ENCODE measurements around the gene TRIML2.

TRIML2 gene, protein sequence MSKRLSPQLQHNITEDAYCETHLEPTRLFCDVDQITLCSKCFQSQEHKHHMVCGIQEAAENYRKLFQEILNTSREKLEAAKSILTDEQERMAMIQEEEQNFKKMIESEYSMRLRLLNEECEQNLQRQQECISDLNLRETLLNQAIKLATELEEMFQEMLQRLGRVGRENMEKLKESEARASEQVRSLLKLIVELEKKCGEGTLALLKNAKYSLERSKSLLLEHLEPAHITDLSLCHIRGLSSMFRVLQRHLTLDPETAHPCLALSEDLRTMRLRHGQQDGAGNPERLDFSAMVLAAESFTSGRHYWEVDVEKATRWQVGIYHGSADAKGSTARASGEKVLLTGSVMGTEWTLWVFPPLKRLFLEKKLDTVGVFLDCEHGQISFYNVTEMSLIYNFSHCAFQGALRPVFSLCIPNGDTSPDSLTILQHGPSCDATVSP

DNA sequence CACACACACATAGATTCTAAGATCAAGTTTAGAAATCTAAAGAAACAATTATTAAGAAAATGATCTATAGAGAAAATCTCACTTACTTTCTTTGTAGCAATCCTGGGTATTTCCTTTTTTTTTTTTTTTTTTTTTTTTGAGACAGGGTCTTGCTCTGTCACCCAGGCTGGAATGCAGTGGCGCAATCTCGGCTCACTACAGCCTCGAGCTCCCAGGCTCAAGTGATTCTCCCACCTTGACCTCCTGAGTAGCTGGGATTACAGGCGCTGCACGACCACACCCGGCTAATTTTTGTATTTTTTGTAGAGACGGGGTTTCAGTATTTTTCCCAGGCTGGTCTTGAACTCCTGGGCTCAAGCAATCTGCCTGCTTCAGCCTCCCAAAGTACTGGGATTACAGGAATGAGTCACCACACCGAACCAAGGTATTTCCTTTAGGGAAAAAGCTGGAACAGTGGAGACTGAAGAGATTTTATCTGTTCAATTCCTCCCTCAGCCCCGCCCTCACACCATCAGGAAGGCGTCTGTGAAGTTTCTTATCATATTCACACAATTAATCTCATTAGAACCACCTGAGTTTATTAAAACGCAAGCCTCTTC, at the start of gene TRIML2:
TRIML2 (minus strand) TSS at position 447 of the 599 bp plus-strand sequence. CDS start 4,235 bp downstream, outside the sequence.
- DNase-seq, result no peak

DNA sequence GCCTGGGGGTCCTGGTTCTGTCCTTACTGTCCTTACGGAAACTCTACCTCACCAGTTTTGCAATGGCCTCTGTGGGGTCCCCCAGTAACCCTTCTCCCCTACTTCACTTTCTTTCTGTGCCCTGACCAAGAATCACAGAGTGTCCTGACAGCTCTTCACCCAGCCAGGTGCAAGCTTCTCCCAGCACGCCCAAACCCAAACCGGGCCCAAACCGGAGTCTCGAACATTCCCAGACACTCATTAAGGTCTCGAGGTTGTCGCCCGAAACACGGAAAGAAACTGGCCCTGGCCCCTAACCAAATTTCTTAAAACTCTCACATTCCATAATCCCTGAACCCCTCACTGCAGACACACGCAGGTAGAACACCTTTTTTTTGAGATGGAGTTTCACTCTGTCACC, 48.9 kb upstream of the TRIML2 start:
- DNase-seq, result no peak

DNA sequence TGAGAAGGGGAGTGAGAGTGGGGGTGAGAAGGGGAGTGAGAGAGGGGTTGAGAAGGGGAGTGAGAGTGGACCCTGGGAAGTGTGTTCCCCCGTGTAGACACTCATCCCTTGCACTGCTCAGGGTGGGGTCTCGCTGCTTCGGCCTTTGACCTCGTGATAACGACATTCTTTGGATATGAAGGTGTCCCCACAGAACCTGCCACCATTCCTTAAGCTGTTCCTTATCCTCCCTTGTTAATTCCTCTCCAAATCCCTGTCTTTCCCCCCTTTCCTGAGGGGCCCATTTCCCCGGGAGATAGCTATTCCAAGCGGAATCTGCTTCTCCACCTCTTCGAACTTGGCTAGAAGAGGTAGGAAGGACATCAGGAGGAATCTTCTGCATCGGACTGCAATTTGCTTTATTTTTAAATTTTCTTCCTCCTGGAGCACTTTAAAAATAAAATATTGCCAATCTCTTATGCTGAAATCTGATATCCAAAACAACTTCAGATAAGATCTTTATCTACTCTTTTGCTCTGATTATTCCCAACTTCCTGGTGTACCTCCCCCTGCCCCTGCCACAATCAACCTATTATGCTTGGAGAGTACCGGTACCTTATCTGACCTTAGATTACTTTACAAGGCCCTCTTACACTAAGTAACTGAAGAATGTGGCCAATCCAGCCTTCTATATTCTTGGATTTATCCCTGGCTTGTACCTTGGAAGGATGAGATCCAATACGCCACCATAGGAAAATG, 45.4 kb upstream of the TRIML2 start:
- no peak for DNase-seq

DNA sequence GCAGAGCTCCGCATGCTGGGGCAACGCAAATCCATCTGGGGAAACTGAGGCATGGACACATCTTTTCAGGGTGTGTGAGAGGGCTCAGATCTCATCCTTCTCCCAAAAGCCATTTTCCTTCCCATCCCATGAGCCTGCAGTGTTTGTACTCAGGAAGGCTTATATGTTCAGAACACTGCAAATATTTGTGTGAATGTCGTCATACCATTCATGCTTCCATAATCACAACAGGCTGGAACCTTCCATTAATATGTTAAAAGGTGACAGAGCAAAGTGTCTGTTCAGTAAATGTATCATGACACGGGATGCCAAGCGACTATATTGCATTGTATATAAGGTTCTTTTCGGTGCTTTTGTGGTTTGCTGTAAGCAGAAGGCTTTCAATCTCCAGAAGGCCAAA, 38.4 kb upstream of the TRIML2 start:
- no peak for DNase-seq

DNA sequence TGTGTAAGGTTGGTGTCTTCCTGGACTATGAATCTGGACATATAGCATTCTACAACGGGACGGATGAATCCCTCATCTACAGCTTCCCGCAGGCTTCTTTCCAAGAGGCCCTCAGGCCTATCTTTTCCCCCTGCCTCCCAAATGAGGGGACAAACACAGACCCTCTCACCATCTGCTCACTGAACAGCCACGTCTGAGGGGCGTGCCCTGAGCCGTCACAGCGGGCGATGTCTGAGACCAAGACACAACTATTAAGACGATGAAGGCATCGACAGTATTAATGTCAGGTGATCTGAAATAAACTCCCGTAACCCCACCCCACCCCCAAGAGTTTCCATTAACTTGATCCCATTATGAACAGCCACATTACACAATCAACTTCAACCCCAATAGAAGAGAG, 37.8 kb upstream of the TRIML2 start:
- no peak for DNase-seq

DNA sequence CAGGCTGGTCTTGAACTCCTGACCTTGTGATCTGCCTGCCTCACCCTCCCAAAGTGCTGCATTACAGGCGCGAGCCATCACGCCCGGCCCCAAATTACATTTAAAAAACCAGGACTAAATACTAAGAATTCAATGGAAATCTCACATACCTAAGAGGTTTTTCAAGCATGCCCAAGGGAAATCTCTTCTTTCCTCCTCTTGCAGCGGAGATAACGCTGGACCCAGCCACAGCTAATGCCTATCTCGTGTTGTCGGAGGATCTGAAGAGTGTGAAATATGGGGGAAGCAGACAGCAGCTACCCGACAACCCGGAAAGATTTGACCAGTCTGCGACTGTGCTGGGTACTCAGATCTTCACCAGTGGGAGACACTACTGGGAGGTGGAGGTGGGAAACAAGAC, 37.2 kb upstream of the TRIML2 start:
- DNase-seq, result no peak

DNA sequence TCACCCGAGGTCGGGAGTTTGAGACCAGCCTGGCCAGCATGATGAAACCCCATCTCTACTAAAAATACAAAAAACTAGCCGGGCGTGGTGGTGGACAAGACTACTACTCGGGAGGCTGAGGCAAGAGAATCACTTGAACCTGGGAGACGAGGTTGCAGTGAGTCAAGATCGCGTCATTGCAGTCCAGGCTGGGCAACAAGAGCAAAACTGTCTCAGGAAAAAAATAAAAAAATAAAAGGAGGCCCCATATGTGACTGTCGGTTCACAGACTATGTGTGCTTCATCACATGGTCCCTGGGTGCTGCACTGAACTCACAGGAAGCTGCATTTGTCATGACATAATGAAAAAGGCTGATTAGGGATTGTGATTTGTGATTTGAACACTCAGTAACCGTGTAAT, 36.2 kb upstream of the TRIML2 start:
- no peak for DNase-seq

DNA sequence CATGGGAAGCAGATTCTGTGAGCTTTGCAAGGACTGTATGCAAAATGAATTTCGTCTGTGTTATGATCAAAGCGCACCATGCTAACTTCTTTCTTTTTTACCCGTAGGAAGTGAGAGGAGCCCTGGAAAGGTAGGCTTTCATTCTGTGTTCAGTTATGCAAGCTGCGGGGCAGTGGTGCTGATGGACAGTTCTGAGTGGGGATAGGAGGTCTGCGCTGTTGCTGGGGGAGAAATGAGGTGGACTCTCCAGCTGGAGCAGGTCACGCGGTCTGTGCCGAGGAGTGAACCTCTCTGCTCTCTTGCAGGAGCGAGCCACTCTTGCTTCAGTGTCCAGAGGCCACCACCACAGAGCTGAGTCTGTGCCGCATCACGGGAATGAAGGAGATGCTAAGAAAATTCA, 34.3 kb upstream of the TRIML2 start:
- DNase-seq, result no peak

DNA sequence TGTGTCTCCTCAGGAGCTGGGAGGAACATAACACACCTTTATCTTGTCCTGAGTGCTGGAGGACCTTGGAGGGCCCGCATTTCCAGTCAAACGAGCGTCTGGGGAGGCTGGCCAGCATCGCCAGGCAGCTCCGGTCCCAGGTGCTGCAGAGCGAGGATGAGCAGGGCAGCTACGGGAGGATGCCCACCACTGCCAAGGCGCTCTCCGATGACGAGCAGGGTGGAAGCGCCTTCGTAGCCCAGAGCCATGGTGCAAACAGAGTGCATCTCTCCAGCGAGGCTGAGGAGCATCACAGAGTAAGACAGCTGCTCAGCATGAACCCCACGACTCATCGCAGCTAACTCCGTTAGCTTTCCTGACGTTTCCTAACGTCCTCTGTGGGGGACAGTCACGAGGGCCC, 30.3 kb upstream of the TRIML2 start:
- DNase-seq, result no peak

DNA sequence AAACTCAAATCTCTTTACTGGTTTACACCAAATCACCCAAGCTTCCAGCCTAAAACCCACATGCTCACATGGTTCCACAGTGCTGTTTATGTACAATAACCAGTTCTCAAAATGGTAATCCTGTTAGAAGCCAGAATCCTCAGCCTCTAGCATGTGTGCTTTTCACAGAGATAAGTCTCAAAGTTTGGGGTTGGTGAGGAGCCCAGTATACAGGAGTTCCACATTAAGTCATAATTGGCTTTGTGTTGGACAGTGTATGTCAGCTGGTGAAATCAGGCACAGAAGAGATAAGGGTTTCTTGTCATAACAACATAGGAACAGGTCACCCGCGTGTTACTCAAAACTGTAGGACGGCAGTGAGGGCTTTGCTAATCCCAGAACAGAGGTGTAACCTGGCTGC, 29.7 kb upstream of the TRIML2 start, which contains the start of gene TRIML1:
TRIML1 (plus strand) TSS at position 301 of the 400 bp plus-strand sequence. CDS start 118 bp downstream, outside the sequence.
- DNase-seq, result no peak

DNA sequence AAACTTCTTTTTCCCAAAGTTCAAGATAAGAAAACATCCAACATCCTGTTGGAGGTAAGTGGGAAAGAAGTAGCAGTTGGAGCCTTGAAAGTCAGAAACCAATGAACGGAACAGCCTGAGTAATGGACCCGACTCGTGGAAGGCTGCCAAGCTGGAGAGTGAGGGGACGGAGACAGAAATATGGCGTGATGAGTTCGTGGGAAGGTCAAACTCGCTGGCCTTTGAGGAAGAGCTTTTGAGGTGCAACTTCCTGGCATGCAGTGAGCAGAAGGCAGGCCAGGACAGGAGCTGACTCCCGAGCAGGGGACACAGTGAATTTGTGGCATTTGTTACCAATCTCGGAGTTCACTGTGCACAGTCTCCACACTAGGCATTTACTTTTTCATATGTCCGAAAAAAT, 28.8 kb upstream of the TRIML2 start:
- DNase-seq, result no peak

DNA sequence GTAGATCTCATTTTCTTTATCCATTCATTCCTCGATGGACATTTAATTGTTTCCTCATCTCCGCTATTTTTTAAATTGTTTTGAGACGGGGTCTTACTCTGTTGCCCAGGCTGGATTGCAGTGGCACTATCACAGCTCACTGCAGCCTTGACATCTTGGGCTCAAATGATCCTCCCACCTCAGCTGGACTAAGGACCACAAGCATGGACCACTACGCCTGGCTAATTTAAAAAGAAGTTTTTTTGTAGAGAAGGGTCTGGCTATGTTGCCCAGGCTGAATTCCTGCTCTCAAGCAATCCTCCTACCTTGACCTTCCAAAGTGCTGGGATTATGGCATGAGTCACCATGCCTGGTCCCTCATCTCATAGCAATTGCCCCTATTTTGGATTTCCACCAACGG, 22.8 kb upstream of the TRIML2 start:
- DNase-seq, result no peak

DNA sequence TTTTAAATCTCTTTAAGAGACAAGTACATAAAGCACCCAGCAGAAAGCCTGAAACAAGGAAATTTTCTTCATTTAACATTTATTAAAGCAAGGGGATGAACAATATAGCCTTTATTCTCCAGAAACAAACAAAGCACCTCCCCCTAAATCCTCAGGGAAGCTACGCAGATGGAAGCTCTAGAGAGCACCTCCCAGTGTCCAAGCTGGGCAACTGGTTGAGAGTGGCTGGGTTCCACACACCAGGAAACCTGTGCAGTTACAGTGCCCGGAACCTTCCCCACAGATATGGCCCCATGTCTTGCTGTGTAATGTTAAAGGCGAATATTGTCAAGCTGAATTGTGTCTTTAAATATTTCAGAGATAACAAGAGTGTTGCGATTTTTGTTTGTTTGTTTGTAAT, 21.0 kb upstream of the TRIML2 start:
- no peak for DNase-seq

DNA sequence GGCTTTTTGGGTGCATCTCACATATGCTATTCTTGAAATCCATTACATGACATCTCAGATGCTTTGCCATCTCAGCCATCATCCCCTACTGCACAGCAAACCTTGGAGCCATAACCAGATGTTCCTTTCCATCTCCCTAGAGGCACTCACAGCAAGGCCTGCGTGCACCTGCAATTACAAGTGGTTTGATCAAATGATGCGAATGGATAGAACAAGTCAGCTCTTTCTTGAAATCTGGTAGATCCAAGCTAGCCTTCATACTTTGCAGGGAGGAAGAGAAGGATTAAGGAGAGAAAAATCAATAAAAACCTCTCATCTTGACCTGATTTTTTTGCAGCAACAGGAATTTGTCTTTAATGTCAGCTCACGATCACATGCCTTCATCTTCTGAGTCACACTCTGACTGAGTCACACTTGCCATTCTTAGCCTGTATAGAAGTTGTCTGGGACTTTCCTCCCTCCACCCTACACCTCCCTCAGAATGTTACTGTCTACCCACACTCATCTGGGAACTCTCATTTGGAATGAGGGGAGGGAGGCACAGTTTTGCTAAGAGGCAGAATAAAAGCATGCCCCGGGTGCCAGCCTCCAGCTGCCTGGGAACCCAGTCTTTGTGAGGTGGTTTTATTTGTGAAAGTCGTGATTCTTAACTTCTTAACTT, 17.9 kb upstream of the TRIML2 start:
- no peak for DNase-seq

DNA sequence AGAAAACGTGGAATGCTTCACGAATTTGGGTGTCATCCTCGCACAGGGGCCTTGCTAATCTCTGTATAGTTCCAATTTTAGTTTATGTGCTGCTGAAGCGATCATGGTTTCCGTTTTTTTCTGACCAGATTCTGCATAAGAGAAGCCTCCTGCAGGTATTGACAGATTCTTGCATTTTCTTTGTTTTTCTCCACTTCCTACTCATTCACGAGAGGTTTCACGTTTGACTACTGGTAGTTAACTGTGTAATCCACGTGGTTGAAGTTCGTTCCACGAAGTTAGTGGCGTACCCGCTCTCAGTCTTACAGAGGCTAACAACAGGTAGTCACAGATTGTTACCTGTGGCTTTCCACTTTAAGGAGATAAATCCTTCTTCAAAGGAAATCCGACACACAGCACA, 12.1 kb upstream of the TRIML2 start:
- no peak for DNase-seq

DNA sequence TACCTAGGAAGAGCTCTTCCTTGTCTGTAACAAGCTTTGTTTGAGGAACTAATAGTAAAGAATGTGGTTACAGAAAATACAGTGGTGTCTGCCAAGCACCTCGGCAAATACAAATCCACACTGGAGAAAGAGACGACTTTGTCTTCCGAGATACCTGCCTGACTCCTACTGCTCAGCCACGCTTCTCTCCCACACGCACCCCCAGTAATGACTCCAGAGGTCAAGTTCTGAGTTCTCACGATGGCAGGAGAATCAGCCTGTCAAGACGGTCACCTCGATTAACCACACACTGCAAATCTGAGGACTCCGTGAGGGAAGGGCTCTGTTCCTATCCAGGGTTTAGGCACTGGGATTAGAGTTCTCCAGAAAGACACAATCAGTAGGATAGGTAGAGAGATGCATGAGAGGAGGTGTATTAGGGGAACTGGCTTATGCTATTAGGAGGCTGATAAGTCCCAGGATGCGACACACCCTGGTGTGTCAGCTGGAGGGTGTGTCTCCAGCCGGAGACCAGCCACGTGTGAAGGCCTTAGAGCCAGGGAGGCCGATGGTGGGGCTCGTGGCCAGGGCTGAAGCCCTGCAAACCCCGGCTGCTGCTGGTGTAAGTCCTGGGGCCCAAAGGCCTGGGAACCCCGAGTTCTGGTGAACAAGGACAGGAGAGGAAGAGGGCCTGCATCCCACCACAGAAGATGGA, 8.4 kb upstream of the TRIML2 start:
- no peak for DNase-seq

DNA sequence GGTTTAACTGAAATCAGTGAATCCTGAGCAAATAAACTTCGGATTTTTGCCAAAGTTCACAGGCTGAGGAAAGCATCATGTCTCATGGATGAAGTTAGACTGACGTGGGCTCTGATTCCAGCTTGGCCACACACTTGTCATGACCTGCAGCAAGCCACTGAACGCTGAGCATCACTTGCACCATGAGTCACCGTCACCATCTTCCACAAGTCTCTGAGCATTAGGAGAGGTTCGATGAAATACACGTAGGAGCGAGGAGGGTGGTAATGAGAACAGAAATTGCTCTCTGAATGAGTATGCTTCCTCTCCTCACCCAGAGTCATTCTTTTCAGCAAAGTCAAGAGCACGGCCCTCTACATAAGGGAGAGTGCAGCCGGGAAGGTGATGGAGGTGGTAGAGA, 3.8 kb upstream of the TRIML2 start:
- DNase-seq, result no peak

DNA sequence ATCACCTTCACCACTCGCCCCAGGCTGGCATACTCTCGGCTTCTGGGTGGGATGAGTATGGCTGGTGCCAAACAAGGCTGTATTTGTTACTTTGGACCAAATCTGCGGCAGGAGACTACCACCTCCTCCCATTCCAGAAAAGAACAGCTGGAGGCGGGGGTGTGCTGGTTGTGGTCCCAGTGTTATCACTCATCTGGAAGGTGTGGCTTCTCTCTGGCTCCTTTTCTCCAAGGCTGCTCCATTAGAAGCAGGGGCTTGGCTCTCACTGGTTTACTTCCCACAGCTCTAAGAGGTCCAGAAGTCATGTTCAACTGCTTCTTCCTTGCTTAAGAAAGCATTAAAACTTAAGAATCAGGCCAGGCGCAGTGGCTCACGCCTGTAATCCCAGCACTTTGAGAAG, 2.6 kb upstream of the TRIML2 start:
- no peak for DNase-seq

DNA sequence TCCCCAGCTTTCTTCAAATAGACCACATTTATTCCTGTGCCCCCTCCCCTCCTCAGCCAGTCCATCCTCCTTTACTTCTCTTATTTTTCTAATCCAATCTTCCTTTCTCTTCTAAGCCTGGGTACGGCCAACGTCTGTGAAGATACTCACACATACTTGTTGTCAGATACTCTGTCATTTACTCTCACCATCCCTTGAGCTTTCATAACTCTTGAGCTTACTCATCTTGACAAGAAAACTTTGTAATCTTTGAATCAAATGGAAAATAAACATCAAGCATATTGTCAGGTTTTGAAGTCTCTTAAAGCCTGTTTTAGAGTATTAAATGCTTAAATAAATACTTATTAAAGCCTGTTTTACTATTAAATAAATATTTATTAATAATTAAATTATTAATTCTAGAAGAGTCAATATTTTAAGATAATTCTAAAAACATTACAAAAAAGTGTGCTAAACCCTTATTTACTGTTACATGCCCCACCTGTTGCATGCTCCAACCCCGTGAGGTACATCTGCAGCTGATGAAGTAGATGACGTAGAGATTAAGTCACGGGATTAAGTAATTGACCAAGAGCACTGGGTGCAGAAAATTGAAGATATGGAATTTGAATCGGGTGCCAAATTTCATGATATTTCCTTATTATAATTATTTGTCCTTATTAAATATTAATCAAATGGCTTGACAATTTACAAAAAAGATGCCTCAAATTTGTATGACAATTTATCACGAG, 1.5 kb upstream of the TRIML2 start:
- no peak for DNase-seq

DNA sequence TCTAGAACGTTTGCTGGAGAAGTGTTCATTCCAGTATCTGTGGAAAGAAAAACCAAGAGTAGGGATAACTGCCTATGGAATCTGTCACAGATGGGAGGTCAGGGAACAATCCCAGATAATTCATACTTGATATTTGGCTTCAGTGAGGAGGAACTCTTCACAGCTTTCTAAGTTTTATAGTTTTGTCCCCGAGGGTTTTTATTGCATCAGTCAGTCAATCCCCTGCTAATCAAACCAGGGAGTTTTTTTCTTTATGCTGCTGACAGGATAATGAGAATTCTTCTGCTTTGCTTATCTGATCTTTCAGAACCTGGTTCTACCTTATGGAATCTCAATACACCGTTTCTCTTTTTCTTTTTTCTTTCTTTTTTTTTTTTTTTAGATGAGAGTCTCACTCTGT, 633 bp upstream of the TRIML2 start:
- no peak for DNase-seq

DNA sequence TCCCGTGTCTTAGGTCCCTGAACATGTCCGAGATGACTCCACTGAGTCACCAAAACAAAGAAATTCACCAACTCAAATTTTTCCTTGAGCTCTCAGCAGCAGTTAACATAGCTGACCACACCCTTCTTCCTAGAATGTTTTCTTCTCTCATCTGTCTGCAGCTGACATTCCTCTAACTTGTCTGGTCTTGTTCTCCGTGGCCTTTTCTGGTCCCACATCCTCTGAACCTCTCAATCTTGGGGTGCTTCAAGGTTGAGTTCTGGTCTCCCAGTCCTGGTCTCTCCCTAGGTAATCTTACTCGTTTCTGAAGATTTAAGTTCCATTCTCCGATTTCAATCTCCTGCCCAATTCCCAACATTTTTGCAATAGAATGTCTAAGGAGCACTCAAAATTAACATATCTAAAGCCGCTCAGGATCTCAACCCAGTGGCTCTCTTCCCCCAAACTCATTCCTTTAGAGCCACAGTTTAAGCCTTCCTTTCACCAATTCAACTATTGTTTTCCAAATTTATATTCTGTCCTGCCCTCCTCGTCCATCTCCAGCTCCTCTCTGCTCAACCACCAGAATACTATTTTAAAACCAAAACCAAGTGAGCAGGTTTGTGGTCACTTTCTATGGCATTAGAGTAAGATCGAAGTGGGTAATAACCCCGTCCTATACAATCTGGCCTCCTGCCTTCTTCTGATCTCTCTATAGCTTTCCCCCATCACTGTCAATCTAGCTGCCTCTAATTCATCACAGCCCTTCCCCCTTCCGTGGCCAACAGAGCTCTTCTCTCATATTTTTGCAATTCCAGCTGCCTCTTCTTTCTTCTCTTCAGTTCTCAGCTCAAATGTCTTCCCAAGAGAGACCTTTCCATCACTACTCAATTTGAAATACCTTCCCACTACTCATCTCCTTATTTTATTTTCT, 1.2 kb downstream of the TRIML2 start:
- no peak for DNase-seq

All from NCI-H146 (cell line).